Cardiac muscle cell (in vitro differentiated cells and primary cell): ENCODE data around the gene NSD2. TPM values are rescaled to one million over a fixed set of nuclear protein-coding genes. Genes with fewer than 3 reads are reported as not detected.

Experiments
- DNase-seq, 2 donors: peaks; one replicate each; pipeline versions ENCODE4 v3.0.0 to v3.0.0-alpha.2; 2010 to 2017; ENCODE audit warnings: low read depth in 1 of 2, low spot score in 1 of 2
- H3K27ac ChIP-seq: fragments of 200-600 bp; sonication (generic); 2 replicates; pipeline ENCODE4 v1.5.1; 2016
- H3K27me3 ChIP-seq: fragments of 200-600 bp; sonication (generic); 2 replicates; pipeline ENCODE4 v1.6.0; 2016; ENCODE audit warnings: control low read depth
- H3K36me3 ChIP-seq: fragments of 200-600 bp; sonication (generic); 2 replicates; pipeline ENCODE4 v1.5.1; 2016; ENCODE audit warnings: control low read depth
- H3K4me1 ChIP-seq: fragments of 200-600 bp; sonication (generic); 2 replicates; pipeline ENCODE4 v1.8.1; 2017; ENCODE audit warnings: low read depth, mild to moderate bottlenecking, mixed run types
- H3K4me3 ChIP-seq: fragments of 200-600 bp; sonication (generic); 2 replicates; pipeline ENCODE4 v1.5.1; 2016; ENCODE audit warnings: mild to moderate bottlenecking
- H3K9me3 ChIP-seq: fragments of 200-600 bp; sonication (generic); 2 replicates; pipeline ENCODE4 v1.5.1; 2017; ENCODE audit warnings: low read depth, mild to moderate bottlenecking, control low read depth
- CTCF ChIP-seq: IDR thresholded peaks from 2 replicates; pipeline ENCODE4 v1.5.1; 2012; ENCODE audit warnings: low read depth, mild to moderate bottlenecking, low read length
- polyA plus RNA-seq: library from polyadenylated mRNA; unstranded; fragments of >200 nt; fragmentation: Nextera tagmentation; extraction: Ambion mirVana; gene quantifications from 2 replicates; pipeline ENCODE4 v1.2.1, GENCODE V29; 2016
- total RNA-seq: library from RNA; depleted of rRNA; stranded (reverse); fragments of >200 nt; gene quantifications from 2 replicates; pipeline ENCODE4 v1.2.3, GENCODE V29; 2016

The NSD2 gene
- total and polyA plus RNA-seq, 2 experiments from 2014 or later = 49.0 to 91.3 TPM

- H3K36me3 ChIP-seq = no peaks in the 10 kb centered on the region
- H3K27me3 ChIP-seq = no peaks in the 10 kb centered on the region
- no peak overlapping the region for H3K4me3 ChIP-seq
- peak overlapping the region; percentile 62 for H3K27ac ChIP-seq
- H3K4me1 ChIP-seq = peaks cover 24% of the 10 kb centered on the region
- H3K9me3 ChIP-seq = no peaks in the 10 kb centered on the region
- TF ChIP-seq CTCF = no peak
- DNase-seq = peak in 1 of 2 donors; percentile 57
These were observed 14.2 kb downstream of the NSD2 start for GRCh38 chr4:1885414-1885813.

- DNase-seq = no peak
- no peak overlapping the region for H3K4me3 ChIP-seq
- H3K36me3 ChIP-seq = no peaks in the 10 kb centered on the region
- H3K27me3 ChIP-seq = no peaks in the 10 kb centered on the region
- no peaks in the 10 kb centered on the region for H3K9me3 ChIP-seq
- H3K27ac ChIP-seq = peak overlapping the region; percentile 30
- H3K4me1 ChIP-seq = peaks cover 24% of the 10 kb centered on the region
- no peak for TF ChIP-seq CTCF
These were observed 15.9 kb downstream of the NSD2 start for GRCh38 chr4:1887052-1887451.

GRCh38 chr4:1890979-1891570 is 19.9 kb downstream of the NSD2 start:
- no peak for TF ChIP-seq CTCF
- no peak overlapping the region for H3K27ac ChIP-seq
- no peak for DNase-seq
- H3K9me3 ChIP-seq = no peaks in the 10 kb centered on the region
- peaks cover 5% of the 10 kb centered on the region for H3K4me1 ChIP-seq
- H3K27me3 ChIP-seq = no peaks in the 10 kb centered on the region
- no peaks in the 10 kb centered on the region for H3K36me3 ChIP-seq
- no peak overlapping the region for H3K4me3 ChIP-seq

- H3K27me3 ChIP-seq = no peaks in the 10 kb centered on the region
- H3K4me1 ChIP-seq = peaks cover 18% of the 10 kb centered on the region
- no peak for TF ChIP-seq CTCF
- H3K9me3 ChIP-seq = no peaks in the 10 kb centered on the region
- H3K27ac ChIP-seq = no peak overlapping the region
- peaks cover 6% of the 10 kb centered on the region for H3K36me3 ChIP-seq
- H3K4me3 ChIP-seq = no peak overlapping the region
- no peak for DNase-seq
These were observed 24.9 kb downstream of the NSD2 start for GRCh38 chr4:1895971-1896657.

- Histone ChIP-seq H3K4me1 (peaks cover 23% of the 10 kb centered on the region), H3K9me3 (no peaks in the 10 kb centered on the region), H3K36me3 (peaks cover 6% of the 10 kb centered on the region), H3K27ac (no peak overlapping the region), H3K27me3 (no peaks in the 10 kb centered on the region), H3K4me3 (no peak overlapping the region)
- no peak for DNase-seq
- TF ChIP-seq CTCF = no peak
These were observed 25.4 kb downstream of the NSD2 start for GRCh38 chr4:1896658-1896991.
